HG03521 (cell line): ENCODE measurements around the gene CYB5B.
"Not testable (repeated sequence)": the region's sequence is repeated elsewhere in the genome, so short reads cannot be mapped to it uniquely, and the experiment has no call there.

ENCODE experiments used
- ATAC-seq: cut with Tn5 transposase; IDR thresholded peaks from one replicate; pipeline ENCODE4 v1.9.1; 2021; ENCODE audit warnings: mild to moderate bottlenecking, moderate library complexity; ENCODE audit not compliant: unreplicated experiment

Gene CYB5B

DNA sequence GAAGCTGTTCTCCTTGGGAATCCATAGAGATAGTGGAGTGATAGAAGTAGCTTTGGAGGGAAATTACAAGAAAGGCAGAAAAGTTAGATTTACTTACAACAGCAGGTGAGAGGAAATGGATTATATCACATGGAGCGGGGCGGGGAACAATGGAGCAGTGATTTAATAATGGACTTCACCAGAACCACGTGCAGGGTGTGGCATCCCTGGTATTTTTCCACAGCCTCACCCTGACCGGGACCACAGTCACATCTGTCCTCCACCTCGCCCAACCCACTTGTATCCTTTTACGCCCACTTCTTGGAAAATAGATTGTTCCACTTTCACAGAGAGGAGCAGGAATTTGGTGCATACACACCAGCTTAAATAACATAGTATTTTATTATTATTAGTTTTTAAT is 15.9 kb upstream of the CYB5B start:
- no peak for ATAC-seq

DNA sequence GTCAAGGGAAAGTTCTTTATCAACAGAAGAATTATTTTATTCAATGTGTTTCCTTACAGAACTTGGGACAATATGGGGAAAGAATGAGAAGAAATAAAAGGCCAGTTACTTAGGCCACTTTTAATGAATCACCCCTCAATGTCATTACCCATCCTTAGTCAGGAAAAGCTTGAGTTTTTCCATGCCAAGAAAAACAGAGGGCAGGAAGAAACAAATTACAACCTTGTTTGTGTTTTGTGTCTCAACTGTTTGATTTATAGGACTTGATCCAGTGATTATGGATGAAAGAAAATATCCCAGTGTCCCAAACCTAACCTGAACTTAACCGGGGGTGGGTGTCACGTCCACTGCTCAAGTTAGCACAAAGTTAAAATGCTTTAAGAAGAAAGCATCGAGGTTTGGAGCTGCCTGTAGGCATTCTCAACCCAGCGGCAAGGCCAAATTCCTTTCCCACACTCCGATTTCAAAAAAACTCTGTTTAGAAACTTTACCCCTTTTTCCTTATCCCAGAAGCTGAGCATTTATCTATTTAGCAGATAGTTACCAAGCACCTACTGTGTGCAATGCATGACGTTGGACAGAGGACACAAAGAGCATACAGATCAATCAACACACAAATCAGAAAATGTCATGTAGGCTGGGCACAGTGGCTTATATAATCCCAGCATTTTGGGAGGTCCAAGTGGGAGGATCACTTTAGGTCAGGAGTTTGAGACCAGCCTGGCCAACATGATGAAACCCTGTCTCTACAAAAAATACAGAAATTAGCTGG is 14.0 kb upstream of the CYB5B start:
- no peak for ATAC-seq

DNA sequence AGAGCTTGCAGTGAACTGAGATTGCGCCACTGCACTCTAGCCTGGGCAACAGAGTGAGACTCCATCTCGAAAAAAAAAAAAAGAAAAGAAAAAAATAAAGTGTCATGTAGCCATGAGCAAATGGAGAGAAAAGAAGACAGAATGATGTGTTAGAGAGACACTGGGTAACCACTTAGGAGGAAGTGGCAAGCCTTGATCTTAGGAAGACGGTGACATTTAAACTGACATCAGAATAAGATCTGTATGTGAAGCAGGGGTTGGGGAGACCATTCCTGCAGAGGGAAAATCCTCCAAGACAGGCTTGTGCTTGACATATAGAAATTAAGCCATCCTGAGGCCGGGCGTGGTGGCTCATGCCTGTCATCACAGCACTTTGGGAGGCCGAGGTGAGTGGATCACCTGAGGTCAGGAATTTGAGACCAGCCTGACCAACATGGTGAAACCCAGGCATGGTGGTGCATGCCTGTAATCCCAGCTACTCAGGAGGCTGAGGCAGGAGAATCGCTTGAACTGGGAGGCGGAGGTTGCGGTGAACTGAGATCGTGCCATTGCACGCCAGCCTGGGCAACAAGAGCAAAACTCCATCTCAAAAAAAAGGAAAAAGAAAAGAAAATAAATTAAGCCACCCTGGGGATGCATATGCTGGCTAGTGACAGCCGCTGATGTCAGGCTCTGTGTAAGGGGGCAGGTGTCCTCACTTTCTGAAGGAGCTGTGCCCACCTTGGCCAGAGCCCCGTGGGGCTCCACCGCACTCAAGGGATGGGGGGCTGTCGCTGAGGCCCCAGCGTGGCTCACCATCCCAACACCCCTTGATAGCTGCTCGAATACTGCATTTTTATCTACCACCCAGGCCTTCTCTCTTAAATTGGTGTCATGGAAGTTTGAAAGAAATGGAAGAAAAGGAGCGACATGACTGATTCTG is 13.1 kb upstream of the CYB5B start:
- no peak for ATAC-seq

DNA sequence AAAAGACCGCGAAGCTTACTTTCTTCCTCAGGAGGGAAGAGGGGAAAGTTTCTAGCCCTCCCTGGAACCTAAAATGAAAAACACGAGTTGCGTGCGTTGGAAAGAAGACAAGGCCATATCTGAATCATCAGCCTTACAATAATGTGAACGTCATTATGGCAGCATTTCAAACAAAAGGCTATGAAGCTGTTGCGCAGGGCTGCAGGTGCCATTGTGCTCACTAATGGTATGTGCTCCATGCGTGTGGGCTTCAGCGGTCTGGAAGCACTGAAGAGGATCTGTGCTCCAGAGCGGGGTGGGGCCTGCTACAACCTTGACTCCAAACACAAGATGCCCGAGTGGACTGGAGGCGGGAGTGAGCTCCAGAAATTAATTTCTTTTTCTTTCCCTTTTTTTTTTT is 12.1 kb upstream of the CYB5B start:
- ATAC-seq, result no peak

DNA sequence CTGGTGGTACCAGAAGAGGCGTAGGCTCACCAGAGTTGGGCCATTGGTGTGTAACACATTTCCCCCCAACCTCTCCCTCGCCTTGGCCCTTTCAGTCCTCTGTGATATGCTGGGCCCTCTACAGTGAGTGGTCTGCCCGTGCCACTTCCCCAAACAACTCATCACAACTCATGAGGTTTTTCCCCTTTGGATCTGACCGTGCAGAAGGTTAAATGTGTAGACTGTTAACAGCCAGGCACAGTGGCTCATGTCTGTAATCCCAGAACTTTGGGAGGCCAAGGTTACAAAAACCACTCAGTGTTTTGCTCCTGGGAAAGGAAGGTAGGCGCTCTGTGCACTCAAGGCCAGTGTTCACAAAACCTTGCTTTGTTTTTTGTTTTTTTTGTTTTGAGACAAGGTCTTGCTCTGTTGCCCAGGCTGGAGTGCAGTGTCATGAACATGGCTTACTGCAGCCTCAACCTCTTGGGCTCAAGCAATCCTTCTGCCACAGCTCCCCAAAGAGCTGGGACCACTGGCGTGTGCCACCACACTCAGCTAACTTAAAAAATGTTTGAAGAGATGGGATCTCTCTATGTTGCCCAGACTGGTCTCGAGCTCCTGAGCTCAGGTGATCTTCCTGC is 11.3 kb upstream of the CYB5B start:
- ATAC-seq, result no peak

DNA sequence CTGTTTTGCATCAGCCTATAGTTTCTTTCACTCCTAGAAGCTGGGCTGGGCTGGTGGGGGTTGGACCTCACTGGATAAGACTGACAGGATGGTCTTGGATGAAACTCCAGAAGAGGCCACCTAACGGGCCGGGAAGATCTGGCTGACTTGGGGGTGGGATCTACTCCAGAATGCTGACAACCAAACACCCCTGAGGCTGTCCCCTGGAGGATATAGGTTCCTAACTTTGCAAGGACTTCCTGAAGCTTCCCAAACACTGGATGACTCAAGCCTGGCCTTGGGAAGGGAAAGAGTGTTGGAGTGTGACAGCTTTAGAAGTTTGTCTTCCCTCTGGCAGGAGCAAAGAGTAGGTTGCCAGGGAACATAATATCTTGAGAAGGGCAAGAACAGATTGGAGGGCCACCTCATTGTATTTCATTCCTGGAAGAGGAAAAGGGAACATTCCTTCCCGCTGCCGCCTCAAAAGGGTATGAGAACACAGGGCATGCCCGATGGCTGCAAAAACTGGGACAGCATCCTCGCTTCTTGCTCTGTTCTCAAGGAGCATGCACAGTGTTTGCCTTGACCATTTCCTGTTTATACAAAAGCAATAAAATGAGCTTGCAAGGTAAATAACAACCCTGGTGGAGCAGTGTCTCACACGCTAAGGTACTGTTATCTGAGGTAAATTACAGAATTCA is 6.8 kb upstream of the CYB5B start:
- ATAC-seq, result no peak

DNA sequence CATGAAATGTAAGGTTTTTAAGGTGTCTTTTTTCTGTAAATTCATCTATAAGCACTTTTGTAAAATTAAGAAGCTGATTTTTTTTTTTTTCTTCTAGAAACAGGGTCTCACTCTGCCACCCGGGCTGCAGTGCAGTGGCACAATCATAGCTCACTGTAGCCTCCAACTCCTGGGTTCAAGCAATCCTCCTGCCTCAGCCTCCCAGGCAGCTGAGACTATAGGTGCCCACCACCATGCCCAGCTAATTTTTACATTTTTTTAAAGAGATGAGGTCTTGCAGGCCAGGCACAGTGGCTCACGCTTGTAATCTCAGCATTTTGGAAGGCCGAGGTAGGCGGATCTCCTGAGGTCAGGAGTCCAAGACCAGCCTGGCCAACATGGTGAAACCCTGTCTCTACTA is 4.5 kb upstream of the CYB5B start:
- no peak for ATAC-seq

DNA sequence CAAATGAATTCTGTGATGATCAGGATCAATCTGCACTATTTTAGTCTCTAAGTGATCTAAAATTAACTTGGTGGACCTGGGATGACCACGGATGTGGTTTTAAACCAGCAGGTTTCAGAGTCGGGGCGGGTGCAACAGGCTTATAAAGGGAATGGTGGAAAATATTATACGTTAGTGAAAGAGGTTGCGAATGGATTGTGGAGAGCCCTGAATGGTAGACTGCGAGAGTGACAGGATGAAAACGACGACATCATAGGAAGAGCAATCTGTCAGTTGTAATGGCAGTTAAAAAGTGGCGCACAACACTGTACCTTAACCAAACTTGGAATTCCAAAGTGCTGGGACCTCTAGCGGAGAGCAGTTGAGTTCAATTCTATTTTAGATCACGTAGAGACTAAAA is 1.2 kb upstream of the CYB5B start:
- no peak for ATAC-seq

DNA sequence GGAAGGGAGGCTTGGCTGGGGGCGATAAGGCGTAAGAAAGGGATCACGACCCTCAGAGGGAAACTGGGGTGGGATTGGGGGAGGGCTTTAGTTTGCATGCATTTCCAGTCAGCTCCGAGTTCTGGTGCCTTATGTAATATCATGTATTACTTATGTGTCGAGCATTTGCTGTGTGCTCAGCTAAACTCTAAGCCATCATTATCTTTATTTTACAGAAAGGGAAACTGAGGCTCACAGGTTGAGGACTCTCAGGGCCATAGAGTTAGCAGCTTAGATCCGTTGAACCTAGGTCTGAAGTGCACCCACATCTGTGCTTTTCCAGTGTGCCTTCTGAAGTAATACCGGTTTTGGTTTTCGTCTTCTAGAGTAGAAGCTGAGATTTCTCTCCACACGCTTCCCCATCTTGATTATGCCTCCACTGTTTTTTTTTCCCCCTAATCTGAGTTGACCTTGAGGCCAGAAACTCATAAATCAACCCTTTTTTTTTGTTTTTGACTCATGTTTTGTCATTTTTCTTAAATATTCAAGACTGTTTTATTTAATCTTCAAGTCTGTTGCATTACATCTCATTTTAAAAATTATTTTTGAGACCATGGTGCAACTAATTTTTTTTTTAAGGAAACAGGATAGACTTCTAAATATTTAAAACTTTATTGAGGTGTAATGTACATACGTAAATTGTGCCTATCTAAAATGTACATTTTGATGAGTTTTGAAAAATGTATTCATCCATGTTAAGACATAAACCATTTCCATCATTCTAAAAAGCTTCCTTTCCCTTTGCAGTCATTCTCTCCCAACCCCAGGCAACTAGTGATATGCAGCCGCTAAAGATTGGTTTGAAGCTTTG is 741 bp downstream of the CYB5B start:
- ATAC-seq, result no peak

DNA sequence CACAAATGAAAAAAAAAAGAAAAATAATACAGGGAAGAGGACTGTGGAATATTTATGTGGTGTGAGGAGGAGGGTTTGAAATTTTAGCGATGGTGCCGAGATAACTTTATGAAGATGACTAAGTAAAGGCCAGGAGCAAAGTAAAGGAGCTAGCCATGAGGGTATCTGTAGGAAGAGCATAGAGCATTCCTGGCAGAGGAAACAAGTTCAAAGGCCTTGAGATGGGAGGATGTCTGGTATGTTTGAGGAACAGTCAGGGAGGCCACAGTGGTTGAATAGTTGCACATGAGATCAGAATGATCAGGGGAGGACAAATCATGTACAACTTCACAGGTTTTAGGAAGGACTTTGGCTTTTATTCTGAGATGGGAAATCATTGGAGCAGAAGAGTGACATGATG is 4.2 kb downstream of the CYB5B start:
- ATAC-seq, result no peak

DNA sequence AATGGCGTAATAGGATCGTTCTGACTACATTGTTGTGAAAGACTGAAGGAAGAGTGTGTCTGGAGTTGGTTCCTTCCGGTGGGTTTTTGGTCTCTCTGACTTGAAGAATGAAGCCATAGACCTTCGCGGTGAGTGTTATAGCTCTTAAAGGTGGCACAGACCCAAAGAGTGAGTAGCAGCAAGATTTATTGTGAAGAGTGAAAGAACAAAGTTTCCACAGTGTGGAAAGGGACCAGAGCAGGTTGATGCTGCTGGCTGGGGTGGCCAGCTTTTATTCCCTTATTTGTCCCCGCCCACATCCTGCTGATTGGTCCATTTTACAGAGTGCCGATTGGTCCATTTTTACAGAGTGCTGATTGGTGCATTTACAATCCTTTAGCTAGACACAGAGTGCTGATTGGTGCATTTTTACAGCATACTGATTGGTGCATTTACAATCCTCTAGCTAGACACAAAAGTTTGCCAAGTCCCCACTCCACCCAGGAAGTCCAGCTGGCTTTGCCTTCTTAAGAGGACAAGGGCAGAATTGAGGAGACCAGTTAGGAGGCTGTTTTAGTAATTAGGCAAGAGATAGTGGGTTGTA is 4.7 kb downstream of the CYB5B start:
- ATAC-seq, result not testable (repeated sequence)

DNA sequence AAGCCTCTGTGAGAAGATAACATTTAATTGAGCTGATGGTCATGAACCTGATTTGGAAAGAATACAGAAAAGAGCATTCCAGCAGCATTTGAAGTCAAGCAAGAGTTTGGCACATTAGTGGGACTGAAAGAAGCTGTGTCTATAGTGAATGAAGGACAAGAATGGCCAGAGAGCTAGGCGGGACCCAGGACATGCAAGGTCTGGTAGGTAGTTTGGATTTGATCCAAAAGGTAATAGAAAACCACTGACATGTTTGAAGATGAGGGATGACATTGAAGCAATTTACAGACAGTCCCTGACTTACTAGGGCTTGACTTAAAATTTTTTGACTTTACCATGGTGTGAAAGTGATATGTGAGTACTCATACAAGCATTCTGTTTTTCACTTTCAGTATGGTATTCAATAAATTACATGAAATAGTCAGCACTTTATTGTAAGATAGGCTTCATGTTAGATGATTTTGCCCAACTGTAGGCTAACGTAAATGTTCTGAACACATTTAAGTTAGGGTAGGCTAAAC is 7.6 kb downstream of the CYB5B start:
- ATAC-seq, result no peak

DNA sequence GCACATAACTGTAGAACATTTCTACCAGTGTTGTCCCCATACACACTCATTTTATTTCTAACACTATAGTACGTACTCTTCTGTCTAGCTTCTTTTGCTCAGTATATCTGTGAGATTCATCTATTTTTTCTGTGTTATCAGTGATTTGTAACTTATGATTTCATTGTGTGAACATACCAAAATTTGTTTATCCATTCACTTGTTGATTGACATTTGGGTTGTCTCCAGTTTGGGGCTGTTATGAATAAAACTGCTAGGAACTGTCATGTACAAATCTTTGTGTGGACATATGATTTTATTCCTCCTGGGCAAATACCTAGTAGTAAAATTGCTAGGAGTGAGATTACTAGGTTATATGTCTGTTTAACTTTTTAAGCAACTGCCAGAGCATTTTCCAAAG is 9.6 kb downstream of the CYB5B start:
- ATAC-seq, result no peak

DNA sequence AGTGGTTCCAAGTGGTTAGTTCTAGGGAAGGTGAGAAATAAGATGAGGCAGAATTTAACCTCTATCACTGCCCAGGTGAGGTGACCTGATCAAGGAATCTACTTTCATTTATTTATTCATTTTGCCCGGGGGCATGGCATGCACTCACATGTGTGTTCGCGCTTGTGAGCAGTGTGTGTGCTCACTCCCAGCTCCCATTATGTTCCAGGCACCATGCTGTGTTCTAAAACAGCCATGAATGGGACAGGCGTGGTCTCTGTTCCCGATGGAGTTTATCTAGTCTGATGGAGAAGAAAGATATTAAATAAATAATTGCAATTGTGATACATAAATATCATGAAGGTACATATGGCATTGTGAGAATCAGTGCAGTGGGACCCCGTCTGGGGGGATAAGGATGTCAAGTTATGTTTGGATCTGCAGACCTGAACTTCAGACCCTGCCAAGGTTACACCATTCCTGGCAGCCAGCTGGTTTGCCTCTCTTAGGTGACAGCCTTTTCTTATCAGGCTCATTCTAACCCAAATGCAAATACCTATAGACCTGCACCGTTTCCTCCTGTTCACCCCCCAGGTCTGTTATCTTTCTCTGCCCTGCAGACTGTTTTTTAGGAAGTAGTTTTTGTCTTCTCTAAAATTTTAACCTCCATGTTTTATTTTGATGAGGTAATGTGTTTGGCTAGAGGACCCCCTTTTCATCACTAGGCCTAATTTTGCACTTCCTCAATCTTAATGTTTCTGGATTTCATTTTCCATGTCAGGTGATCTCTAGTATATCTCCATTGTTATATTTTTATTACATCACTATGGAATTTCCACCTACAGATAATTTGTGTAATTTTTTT is 11.8 kb downstream of the CYB5B start:
- ATAC-seq, result no peak

DNA sequence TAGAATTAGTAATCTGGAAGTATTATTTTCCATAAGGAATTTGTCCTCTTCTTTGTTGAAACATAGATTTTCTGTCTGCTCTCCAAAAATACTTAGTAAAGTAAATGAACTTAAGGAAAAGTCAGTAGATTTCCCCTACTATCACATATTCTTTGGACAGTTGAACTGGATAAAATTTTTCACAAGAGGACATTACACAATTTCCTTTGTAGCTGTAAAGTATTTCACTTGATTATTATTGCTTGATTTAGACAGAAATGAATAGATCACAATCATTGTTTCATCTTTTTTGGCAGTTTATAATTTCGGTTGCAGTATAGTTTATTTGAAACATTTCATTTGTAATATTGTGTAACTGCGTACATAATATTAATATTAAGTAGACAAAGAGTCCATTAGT is 12.5 kb downstream of the CYB5B start:
- no peak for ATAC-seq

DNA sequence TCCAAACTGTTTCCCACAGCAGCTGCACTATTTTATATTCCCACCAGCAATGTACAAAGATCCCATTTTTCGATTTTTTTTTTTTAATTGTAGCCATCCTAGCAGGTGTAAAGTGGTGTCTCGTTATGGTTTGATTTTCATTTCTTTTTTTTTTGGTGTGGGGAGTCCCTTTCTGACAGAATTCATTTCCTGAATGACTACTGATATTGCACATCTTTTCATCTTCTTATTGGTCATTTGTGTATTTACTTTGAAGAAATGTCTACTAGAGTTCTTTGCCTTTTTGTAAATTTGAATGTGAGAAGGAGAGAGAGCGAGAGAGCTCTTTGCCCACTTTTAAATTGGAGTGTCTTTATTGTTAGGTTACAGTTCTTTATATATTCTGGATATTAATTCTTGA is 14.0 kb downstream of the CYB5B start:
- no peak for ATAC-seq

DNA sequence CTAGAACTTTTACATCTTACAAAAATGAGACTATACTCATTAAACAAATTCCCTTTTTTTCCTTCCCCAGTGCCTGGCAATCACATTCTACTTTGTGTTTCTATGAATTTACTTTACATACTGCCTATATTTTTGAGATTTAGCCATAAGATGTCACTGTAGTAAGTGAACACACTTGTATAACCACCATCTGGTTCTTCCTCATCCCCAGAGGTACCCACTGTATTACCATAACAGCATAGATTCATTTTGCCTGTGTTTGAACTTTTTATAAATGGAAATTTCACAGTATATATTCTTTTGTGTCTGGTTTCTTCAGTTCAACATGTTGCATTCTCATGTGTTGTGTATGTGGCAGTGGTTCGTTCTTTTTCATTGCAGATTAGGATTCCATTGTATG is 15.8 kb downstream of the CYB5B start:
- ATAC-seq, result no peak

DNA sequence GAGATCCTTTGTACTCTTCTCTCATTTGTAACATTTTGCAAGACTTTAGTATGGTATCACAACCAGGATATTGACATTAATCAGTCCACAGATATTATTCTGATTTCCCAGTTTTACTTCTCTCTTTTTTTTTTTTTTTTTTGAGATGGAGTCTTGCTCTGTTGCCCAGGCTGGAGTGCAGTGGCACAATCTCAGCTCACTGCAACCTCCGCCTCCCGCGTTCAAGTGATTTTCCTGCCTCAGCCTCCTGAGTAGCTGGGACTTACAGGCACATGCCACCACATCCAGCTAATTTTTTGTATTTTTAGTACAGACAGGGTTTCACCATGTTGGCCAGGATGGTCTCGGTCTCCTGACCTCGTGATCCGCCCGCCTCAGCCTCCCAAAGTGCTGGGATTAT is 16.6 kb downstream of the CYB5B start:
- ATAC-seq, result not testable (repeated sequence)
